Esophagus squamous epithelium (tissue), 4 donors: ENCODE results near the gene CNIH3.

Source experiments
- CTCF ChIP-seq, 6 experiments: fragments of 450-650 bp in 4 of 6; fragments of 200-600 bp in 2 of 6; sonication (generic) in 2 of 6; IDR thresholded peaks; one replicate each; pipeline ENCODE4 v1.5.1; 2016 to 2019; ENCODE audit warnings: antibody characterized with exemption in 6 of 6, mild to moderate bottlenecking in 4 of 6, moderate library complexity in 4 of 6
- POLR2A ChIP-seq, 4 donors: fragments of 450-650 bp; IDR thresholded peaks; one replicate each; pipeline ENCODE4 v1.6.1; 2017; ENCODE audit warnings: antibody characterized with exemption in 4 of 4, mild to moderate bottlenecking in 4 of 4, moderate library complexity in 3 of 4

DNA sequence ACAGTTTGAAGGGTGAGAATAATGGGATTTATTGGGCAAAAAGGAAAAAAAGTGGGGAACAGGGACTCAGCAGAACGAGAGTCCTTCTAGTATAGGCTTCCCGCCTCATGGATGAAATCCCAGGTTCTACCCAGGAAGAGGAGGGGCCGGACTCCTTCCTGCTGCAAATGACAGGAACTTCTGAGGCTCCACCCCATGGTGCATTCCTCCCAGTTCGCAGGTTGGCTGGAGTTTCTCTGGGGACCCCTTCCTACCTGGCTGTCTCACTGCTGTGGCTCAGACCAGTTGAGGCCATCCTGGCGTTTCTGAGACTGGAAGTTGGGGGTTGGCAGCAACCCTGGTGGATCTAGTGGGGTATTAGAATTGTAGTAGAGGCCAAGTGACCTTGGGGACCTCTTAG, 27.5 kb downstream of the CNIH3 start:
- TF ChIP-seq CTCF (IDR thresholded peaks at IDR 0.05) = no peak
- no peak for TF ChIP-seq POLR2A (IDR thresholded peaks at IDR 0.05)
